Neural cell (in vitro differentiated cells): ENCODE data around the gene ZFP36.

ENCODE experiments used
- CTCF ChIP-seq: fragments of 450-650 bp; IDR thresholded peaks from 2 replicates; pipeline ENCODE4 v1.5.1; 2014; ENCODE audit warnings: antibody characterized with exemption, mild to moderate bottlenecking, moderate library complexity; ENCODE audit not compliant: poor library complexity, severe bottlenecking
- EZH2 ChIP-seq: fragments of 200-600, 300-800 bp; shearing (Covaris generic), sonication (generic); IDR thresholded peaks from 2 replicates; pipeline ENCODE4 v1.6.1; 2014; ENCODE audit warnings: antibody characterized with exemption, low read length, borderline replicate concordance, mild to moderate bottlenecking; ENCODE audit not compliant: insufficient read depth, poor library complexity, severe bottlenecking
- TF ChIP-seq, protein P1 (sequence below): IDR thresholded peaks from 2 replicates; pipeline ENCODE4 v1.6.1; 2012; ENCODE audit warnings: borderline replicate concordance

DNA sequence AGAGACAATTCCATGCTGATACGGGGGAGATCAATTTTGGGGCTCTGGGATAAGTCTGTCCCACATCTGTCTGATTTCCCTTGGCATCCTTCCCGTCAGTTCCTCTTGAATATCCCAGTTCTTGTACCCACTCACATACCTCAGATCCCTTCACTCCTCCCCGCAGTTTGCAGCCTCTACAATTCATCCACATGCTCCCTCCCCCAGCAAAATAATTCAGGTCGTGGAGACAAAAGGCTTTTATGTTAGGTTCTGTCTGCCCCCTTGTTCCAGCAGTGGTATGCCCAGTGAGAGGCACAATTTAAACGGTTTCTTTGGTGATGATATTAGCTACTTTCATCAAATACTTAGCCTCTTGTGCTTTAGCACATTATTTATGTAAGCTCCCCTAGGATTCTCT lies 19.5 kb downstream of the ZFP36 start:
- TF ChIP-seq CTCF (no peak), EZH2 (no peak)
- TF ChIP-seq, protein P1, sequence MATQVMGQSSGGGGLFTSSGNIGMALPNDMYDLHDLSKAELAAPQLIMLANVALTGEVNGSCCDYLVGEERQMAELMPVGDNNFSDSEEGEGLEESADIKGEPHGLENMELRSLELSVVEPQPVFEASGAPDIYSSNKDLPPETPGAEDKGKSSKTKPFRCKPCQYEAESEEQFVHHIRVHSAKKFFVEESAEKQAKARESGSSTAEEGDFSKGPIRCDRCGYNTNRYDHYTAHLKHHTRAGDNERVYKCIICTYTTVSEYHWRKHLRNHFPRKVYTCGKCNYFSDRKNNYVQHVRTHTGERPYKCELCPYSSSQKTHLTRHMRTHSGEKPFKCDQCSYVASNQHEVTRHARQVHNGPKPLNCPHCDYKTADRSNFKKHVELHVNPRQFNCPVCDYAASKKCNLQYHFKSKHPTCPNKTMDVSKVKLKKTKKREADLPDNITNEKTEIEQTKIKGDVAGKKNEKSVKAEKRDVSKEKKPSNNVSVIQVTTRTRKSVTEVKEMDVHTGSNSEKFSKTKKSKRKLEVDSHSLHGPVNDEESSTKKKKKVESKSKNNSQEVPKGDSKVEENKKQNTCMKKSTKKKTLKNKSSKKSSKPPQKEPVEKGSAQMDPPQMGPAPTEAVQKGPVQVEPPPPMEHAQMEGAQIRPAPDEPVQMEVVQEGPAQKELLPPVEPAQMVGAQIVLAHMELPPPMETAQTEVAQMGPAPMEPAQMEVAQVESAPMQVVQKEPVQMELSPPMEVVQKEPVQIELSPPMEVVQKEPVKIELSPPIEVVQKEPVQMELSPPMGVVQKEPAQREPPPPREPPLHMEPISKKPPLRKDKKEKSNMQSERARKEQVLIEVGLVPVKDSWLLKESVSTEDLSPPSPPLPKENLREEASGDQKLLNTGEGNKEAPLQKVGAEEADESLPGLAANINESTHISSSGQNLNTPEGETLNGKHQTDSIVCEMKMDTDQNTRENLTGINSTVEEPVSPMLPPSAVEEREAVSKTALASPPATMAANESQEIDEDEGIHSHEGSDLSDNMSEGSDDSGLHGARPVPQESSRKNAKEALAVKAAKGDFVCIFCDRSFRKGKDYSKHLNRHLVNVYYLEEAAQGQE = no peak
